A172 (cell line): Measurements from ENCODE around the gene WRAP73. TPM values are rescaled to one million over a fixed set of nuclear protein-coding genes. Genes with fewer than 3 reads are reported as not detected.
A peak's percentile ranks its signal among the peaks of the same experiment; 100 is the strongest.

ENCODE experiments used
- DNase-seq: peaks from one replicate; pipeline ENCODE4 v3.0.0-alpha.2; 2015; ENCODE audit warnings: low spot score
- total RNA-seq: library from RNA; depleted of rRNA; stranded (reverse); fragments of >200 nt; shearing (Covaris generic); gene quantifications from 2 replicates; pipeline ENCODE4 v1.2.3, GENCODE V29; 2014

WRAP73 gene
- total RNA-seq, 1 experiment from 2014 or later, result 22.2 TPM

DNA sequence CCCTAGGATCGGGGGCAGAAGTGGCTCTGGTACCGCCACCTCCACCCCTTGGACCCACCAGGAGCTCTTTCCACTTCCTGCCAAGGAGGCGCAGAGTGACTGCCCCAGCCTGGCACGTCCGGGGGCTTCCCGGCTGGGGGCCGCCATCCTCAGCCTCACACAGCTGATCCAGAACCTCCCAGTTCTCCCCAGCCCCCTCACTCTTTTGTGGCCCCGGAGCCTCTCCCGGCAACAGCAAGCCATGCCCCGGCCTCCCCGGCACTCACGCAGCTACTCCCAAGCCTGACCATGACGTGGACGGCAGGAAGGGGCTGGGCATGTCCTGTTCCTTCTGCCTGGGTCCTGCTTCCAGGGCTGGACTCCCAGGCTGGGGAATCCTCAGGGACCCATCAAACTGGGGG is 19.5 kb upstream of the WRAP73 start:
- DNase-seq, result no peak

DNA sequence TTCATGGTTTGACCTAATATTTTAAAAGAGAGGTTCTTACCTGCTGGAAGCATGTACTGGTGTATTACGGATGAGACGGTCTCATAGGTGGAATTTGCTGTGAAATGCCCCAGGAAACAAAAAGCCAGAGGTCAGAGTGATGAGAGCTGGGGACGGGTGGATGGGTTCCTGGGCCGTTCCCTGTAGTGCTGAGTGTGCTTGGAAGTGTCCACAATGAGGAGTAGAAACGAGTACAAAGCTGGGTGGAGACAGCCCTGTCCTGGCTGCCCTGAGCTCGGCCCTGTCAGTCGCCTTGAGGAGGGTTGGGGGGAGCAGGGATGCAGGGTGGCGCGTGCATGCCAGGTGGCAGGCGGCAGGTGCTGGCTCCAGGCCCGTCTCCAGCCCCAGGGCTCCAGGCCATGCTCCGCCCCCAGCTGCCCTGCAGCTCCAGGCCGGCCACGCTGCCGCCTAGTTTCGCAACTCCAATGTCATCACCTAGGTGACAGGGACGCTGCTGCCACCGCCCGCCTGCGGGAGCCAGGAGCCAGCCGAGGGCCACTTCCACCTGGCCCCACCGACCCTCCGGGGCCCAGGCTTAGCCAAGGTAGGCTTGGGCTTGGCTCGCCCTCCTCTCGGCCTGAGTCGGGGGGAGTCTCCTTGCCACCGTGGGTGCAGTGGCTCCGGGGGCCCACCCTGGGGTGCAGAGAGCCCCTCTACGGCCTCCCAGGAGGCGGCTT is 18.8 kb upstream of the WRAP73 start:
- DNase-seq, result peak; percentile 13

DNA sequence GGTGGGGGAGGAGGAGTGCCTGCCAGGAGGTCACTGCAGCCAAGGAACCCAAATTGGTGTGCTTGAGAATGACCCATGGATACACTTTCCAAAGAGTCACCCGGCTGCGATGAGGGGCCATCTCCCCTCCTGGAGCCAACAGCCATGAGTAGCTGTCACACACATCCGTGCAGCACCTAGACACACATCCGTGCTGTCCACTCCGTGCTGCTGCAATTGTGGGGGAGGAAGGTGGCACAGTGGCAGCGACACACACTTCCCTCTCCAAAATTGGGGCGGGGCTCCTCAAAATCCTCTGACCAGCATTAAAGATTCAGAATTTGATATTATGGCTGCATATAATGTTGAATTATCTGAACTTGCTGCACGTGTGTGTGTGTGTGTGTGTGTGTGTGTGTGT is 18.2 kb upstream of the WRAP73 start:
- no peak for DNase-seq

DNA sequence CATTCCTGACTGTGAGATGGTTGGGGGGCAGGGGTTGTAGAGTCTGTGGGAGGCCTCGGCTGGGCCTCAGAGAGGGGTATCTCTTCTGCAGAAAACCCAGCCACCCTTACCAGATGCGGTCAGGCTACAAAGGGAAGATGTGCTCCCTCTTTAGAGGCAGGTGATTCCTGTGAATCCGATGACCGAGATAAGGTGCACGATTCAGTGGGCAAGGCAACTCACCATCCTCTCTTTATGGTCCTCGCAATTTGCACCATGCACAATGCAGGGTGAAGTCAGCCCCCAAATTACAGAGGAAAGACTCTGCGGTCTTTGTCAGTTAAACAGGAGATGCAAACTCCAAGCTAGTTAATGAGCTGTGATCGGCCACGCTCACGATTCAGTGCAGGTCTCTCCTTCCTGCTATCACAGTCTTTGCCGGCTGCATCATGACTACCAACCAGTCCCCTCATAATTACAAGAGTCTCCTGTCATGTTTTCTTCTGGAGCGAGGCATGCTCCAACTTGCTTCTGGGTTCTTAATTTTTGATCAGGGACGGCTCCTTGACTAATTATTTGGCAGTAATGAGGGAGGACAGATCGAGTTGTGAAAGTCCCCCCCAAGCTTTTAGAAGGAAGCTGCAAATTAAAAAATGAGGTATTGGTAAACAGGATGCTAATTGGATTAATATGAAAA is 14.9 kb upstream of the WRAP73 start:
- no peak for DNase-seq

DNA sequence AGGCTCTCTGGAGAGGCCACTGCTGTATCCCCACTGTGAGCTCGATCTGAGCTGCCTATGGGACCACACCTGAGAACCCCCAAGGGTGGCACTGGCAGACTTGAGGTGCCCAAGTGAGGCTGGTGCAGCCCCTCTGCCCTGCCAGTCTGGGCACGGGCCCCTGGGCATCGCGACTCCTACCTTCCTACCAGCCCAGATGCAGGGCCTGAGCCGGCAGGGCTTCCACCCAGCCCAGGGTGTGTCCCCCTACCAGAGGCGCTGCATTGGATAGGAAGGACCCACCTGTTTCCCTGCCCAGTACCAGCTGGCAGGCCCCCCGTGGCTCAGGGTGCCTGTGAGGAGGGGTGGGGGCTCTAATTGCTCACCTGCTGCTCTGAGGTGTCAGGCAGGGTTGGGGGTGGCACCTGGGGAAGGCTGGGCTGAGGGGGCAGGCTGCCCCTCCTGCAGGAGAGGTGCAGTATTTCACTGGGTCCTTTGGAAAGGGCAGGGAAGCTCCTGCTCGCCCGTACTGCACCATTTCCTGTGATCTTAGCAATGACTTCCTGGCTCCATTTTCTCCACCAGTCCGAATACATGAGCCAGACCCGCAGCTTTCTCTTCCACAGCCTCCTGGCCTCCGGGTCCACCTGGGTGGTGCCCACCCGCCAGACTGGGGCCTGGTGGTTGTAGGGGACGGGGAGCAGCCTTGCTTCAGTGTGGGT is 14.2 kb upstream of the WRAP73 start:
- no peak for DNase-seq

DNA sequence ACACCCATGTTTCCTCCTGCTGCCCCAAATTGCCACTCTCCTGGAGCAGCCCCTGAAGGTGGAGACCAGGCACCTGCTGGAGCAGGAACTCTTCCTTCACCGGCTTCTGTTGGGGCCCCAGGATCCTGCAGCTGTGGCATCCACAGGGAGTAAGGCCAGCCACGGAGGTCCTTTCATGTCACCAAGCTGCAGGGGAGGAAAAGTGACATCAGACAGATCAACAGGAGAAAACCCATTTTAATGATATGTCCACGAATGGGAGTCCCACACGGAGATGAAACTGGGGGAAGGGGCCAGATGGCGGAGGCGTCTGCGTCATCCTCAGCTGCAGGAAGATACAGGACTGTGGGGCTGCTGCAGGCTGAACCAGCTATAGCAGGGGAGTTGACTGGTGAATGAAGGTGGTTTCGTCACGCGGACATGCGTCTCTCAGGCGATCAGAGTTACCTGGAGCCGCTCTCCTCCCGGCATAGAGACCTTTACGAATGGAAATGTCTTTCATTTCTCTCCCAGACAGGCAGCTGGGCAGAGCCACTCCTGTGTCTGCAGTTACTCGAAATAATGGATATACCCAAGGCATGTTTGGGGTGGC is 12.3 kb upstream of the WRAP73 start:
- no peak for DNase-seq

DNA sequence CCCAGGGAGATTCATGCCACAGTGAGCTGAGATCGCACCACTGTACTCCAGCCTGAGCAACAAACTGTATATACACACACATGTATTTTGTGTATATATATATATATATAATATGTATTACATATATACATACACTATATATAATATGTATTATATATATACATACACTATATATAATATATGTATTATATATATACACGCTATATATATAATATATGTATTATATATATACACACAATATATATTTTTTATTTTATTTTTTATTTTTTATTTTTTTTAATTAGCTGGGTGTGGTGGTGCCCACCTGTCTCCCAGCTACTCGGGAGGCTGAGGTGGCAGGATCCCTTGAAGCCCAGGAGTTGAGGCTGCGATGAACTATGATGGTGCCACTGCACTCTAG is 11.7 kb upstream of the WRAP73 start:
- DNase-seq, result no peak

DNA sequence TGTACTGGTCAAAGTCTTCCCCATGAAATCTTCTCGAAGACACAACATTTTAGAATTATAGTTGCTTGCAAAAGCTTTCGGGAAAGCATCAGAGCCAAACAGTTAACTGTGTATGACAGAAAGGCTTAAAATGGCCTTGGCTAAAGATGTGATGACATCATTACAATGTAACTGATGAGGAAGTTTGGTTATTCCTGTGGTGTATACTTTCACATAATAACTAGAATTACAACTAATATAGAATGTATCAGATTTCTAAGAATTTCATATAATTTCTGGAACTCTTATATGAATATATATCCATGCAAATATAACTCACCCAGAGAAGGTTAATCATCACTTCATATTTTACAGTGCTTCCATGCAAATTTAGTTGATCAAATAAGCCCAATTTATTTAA is 10.8 kb upstream of the WRAP73 start:
- no peak for DNase-seq

DNA sequence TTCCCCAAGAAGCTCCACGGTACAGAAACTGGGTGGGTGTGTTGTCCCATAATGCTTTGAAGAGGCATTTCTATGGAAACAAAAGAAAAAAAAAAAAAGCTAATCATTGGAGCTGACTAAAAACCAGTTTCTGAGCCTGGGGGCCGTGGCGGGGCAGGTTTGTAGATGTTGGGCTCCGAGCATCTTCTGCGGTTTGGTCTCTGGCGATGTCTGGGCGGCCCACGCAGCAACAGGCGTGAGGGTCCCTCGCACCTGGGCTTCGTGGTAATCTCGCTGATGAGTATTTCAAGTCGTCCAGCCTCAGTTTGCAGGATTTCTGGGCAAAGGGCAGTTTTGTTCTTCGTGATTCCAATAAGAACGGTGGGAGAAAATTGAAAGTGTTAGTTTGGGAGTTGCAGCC is 9.2 kb upstream of the WRAP73 start:
- no peak for DNase-seq

DNA sequence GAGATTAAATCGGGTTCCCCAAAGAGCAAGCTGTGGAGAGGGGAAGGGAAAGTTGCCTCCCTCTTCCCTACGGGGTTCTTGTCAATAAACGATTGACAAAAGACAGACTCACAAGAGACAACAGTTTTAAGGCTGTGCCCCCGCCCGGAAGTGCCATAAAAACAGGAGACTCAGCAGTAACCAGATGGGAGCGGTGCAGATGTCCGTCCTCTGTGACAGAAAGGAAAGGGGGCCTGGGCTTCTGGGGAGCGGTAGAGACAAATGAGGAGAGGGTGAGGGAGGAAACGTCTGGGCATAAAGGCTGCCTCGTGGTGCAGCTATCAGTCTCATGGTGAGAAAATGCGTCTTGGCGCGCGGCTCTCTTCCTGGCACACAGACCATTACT is 8.3 kb upstream of the WRAP73 start:
- no peak for DNase-seq

DNA sequence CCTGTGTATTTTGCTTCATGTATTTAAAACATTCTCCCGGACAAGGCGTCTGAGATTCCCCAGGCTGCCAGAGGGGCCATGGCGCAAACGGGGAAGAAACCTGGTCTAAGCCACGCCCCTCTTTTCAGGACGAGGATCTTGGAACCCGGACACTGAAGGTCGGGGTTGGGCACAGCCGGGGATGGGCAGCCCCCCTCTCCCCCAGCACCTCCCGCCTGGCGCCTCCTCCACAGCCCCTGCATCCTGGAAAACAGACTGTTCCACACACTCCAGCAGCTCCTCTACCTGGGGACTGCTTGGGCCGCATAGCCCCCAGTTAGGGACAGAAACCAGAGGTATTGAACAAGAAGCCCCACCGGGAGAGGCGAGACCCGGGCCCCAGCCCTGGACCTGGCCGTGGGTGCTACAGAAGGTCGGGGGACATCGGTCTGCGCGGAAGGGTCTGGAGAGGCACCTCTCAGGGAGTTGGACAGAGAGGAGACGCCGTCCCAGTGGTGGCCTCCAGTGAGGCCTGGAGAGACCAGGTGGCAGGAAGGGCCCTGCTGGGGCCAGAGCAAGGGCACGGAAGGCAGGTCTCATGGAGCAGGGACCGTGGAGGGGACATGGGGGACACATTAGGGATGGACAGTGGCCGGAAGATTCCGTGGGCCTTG is 7.8 kb upstream of the WRAP73 start:
- DNase-seq, result no peak

DNA sequence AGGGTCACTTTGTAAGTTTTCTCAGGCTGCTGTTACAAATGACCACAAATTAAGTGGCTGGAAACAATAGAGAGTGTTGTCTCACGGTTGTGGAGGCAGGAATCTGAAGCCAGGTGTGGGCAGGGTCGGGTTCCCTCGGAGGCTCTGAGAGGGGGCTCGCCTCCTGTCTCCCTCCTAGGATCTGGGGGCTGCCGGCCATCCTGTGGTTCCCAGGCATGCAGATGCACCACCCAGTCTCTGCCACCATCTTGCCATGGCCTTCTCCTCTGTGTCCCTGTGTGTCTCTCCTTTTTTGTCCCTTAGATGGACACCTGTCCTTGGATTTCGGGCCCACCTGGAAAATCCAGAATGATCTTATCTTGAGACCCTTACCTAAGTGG is 7.2 kb upstream of the WRAP73 start:
- DNase-seq, result no peak

DNA sequence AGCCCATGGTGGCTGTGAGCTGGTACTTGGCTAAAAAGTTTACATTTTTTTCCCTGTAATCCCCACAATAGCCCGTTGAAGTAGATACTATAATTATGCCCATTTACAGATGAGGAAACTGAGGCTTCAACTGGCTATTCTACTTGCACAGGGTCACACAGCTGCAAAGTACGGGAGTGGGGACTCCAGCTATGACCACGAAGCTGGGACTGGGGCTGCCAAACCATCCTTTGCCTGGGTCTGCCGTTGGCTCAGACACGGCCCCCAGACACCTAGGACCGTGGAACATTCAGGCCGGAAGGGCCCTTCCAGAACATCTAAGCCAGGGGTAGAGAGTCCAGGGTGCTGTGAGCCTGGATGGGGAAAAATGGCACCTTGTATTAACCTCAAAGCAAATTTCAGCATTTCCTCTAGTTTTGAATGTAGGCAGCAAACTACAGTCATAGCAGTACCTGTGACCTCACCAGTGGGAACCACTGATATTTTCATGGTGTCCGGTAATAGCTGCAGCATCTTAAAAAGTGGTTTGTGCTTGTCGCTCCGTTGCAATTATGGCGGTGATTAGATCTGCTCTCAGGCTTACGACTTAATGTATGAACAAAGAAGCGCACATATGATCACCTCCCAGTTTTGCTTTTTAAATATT is 6.7 kb upstream of the WRAP73 start:
- no peak for DNase-seq

DNA sequence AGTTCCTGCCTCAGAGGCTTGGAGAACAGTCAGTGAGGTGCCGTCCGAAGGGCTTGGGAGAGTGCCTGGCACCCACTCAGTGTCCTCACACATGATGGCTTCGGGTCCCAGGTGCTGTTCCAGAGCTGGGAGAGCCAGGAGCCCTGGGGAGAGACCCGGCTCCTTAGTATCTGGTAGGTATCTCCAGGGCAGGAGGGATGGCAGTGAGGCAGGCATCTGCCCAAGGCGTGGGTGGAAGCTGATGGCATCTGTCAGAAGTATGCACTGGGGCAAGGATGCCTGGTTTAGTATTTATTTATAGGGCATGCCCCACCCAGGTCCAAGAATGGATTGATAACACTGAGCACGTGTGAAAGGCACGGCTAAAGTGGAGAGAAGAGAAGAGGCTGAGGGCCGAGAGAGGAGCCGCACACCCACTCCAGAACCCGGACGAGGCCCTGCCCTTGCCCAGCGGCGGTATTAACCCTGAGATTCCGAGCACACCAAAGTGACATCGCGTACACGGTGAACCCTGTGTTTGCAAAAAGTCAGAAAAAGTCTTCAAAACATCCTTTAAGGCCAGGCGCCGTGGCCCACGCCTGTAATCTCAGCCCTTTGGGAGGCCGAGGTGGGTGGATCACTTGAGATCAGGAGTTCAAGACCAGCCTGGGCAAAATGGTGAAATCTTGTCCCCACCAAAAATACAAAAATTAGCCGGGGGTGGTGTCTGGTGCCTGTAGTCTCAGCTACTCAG is 4.8 kb upstream of the WRAP73 start:
- DNase-seq, result no peak

DNA sequence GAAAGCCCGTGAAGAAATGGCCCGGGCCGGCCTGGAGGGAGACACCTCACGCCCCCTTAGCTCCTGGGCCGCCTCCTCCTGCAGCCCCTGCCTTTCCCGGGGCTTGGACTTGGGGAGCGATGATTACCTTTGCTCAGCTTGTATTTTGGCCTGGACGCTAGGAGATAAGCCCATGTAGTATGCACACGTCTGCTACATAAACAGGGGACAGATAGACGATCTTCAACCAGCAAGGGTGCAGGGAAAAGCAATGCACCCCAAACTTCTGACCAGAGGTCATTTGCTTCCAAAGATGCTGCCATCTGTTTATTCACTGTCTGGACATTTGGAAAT is 3.3 kb upstream of the WRAP73 start:
- DNase-seq, result no peak

DNA sequence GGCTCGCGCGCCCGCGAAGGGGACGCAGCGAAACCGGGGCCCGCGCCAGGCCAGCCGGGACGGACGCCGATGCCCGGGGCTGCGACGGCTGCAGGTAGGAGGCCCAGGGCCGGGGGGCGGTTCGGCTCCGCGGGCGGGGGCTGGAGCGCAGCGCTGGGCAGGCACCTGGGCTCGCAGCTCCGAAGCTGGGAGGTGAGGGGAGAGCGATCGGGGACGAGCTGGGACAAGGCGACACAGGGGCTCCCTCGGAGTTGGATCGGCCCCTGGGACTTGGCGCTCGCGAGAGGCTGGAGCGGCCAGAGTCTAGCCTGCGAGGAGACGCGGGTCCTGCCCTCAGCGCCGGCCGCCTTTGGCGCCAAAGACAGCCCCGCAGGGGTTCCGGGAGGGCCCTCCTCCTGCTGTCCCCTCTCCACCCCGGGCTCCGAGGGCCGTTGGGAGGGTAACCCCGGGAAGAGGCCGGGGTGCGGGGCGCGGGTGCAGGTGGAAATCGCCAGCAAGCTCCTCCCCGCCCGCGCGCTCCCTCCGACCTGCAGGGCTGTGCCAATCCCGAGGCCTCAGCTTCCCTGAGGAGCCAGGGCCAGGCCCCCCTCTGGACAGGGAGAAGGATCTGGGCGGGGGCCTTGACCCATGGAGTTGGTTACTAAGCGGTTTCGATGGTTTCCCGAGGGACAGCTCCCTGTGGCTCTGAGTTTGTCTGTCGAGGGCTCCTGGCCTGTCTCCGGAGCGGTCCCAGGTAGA is 2.8 kb upstream of the WRAP73 start:
- DNase-seq, result no peak

DNA sequence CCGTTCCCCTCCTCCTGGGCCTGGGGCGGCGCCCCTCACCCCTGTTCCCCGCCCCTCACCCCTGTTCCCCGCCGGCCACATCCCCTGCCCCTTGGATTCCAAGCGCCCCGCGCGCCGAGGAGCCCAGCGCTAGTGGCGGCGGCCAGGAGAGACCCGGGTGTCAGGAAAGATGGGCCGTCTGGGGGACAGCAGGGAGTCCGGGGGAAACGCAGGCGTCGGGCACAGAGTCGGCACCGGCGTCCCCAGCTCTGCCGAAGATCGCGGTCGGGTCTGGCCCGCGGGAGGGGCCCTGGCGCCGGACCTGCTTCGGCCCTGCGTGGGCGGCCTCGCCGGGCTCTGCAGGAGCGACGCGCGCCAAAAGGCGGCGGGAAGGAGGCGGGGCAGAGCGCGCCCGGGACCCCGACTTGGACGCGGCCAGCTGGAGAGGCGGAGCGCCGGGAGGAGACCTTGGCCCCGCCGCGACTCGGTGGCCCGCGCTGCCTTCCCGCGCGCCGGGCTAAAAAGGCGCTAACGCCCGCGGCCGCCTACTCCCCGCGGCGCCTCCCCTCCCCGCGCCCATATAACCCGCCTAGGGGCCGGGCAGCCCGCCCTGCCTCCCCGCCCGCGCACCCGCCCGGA is 2.1 kb upstream of the WRAP73 start, which contains the start of gene TP73:
Gene TP73, plus strand, starts transcription at position 587 of the 618 bp plus-strand sequence. CDS start 29,850 bp downstream, outside the sequence.
- no peak for DNase-seq

DNA sequence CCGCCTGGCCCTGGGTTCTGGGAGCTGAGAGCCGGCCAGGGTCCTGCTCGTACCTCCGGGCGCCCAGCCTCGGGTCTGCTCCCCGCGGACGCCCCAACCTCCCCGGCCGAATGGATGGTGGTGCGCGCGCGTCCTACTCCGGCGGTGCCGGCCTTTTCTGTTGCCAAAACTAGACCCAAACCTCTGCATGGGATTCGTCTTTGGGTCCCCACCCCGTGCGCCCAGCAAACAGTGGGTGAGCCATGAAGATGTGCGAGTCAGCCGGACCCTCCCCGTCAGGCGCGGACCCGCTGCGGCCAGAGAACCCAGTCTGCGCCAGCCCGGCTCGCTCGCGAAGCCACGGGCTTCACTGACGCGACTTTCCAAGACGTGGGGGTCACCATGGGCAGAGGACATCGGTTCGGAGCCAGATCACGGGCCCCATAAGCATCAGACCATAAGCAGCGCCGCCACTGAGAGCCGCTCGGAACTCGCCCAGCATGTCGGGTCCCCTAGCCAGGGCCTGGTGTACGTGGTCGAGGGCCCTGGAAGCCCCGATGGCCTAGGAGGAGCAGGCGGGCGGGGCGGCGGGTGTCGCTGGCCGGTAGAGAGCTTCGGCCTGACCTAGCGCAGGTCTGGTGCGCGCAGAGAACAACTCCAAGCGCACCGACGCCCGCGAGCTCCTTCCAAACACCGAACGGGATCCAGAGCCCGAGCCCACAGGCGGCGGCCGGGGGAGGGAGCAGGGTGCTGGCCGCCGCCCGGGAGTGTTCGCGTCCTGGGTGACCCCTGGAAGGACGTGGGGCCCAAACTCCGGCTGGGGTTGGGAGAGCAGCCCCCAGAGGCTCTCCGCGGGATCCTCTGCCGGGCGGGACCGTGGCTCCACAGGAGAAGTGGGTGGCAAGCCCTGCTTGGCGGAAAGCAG is 1.4 kb upstream of the WRAP73 start:
- DNase-seq, result no peak
